Choroid plexus epithelial cell (primary cell): Measurements from ENCODE around the gene INTS1.

ENCODE experiments used
- DNase-seq: peaks from one replicate; pipeline ENCODE4 v3.0.0-alpha.2; 2010; ENCODE audit warnings: low read depth
- H3K4me3 ChIP-seq: 2 replicates; pipeline ENCODE4 v1.5.1; 2011; ENCODE audit warnings: low read depth, mild to moderate bottlenecking, control low read depth, low read length, moderate library complexity
- CTCF ChIP-seq: conservative IDR thresholded peaks from 2 replicates; pipeline ENCODE4 v1.5.1; 2011; ENCODE audit warnings: low read depth, mild to moderate bottlenecking, control low read depth, inconsistent platforms, low read length, moderate library complexity

Gene INTS1

GRCh38 chr7:1433128-1433920, 70.9 kb downstream of the INTS1 start:
- no peak overlapping the region for H3K4me3 ChIP-seq
- DNase-seq = no peak
- no peak for TF ChIP-seq CTCF

- TF ChIP-seq CTCF = peak; percentile 93
- no peak overlapping the region for H3K4me3 ChIP-seq
- DNase-seq = peak; percentile 67
These were observed 71.6 kb downstream of the INTS1 start for GRCh38 chr7:1432411-1433082.

- no peak for DNase-seq
- TF ChIP-seq CTCF = no peak
- no peak overlapping the region for H3K4me3 ChIP-seq
These were observed 72.4 kb downstream of the INTS1 start for GRCh38 chr7:1431634-1432380.

- no peak overlapping the region for H3K4me3 ChIP-seq
- no peak for TF ChIP-seq CTCF
- no peak for DNase-seq
These were observed 73.0 kb downstream of the INTS1 start for GRCh38 chr7:1431226-1431625.

GRCh38 chr7:1430056-1430845, 73.9 kb downstream of the INTS1 start:
- H3K4me3 ChIP-seq = no peak overlapping the region
- no peak for DNase-seq
- no peak for TF ChIP-seq CTCF

GRCh38 chr7:1428941-1429501, 75.2 kb downstream of the INTS1 start:
- no peak for TF ChIP-seq CTCF
- H3K4me3 ChIP-seq = no peak overlapping the region
- no peak for DNase-seq
